BJ (cell line): ENCODE measurements around the gene EIF4G3. TPM values are rescaled to one million over a fixed set of nuclear protein-coding genes. Genes with fewer than 3 reads are reported as not detected.

ENCODE experiments used
- CTCF ChIA-PET: fragments of 350-600 bp; formaldehyde crosslinking; extraction: SDS; loops from one replicate; lab custom pipeline; 2021; ENCODE audit warnings: antibody characterized with exemption, inconsistent platforms; lab: Yijun Ruan, JAX
- POLR2A ChIA-PET: fragments of 300-600 bp; sonication (Branson Sonifier 250); formaldehyde crosslinking; extraction: SDS; loops from one replicate; lab custom pipeline; 2021; ENCODE audit warnings: antibody characterized with exemption; lab: Charles Lee
- DNase-seq: peaks from one replicate; pipeline ENCODE4 v3.0.0-alpha.2; 2011; ENCODE audit warnings: low read depth
- H3K27me3 ChIP-seq: 2 replicates; pipeline ENCODE4 v1.6.0; 2011; ENCODE audit warnings: low read length; ENCODE audit not compliant: control insufficient read depth, insufficient read depth
- H3K36me3 ChIP-seq: 2 replicates; pipeline ENCODE4 v1.5.1; 2011; ENCODE audit warnings: low read length; ENCODE audit not compliant: control insufficient read depth, insufficient read depth
- H3K4me3 ChIP-seq: 2 replicates; pipeline ENCODE4 v1.5.1; 2011; ENCODE audit warnings: low read depth, mild to moderate bottlenecking, control low read depth, low read length
- CTCF ChIP-seq: IDR thresholded peaks from 2 replicates; pipeline ENCODE4 v1.5.1; 2011; ENCODE audit warnings: low read depth, mild to moderate bottlenecking, control low read depth, inconsistent platforms, low read length, moderate library complexity; ENCODE audit not compliant: insufficient read depth
- polyA plus RNA-seq: library from polyadenylated mRNA; depleted of rRNA; stranded (reverse); fragments of >200 nt; gene quantifications from 2 replicates; pipeline ENCODE4 v1.2.3, GENCODE V29; 2011

Gene EIF4G3
- polyA plus RNA-seq, 1 experiment: 62.0 TPM

GRCh38 chr1:20972855-20973254 lies 203.8 kb downstream of the EIF4G3 start:
- H3K4me3 ChIP-seq: no peak overlapping the region
- DNase-seq: no peak
- ChIA-PET POLR2A (no interaction called here), CTCF (interaction anchor here (1.7 kb wide), 1 partner anchor 56 kb away, joined by 3 read pairs; no protein-coding TSS in a partner anchor)
- no peak for TF ChIP-seq CTCF
- H3K36me3 ChIP-seq: no peaks in the 10 kb centered on the region; the same call in 1 of the 2 replicates
- no peaks in the 10 kb centered on the region for H3K27me3 ChIP-seq

GRCh38 chr1:20964540-20965484 lies 211.9 kb downstream of the EIF4G3 start:
- DNase-seq: no peak
- ChIA-PET POLR2A (no interaction called here), CTCF (interaction anchor here (0.9 to 1.1 kb wide), 2 partner anchors 9 to 19 kb away, joined by 3 to 4 read pairs; no protein-coding TSS in a partner anchor)
- Histone ChIP-seq H3K4me3 (no peak overlapping the region), H3K27me3 (no peaks in the 10 kb centered on the region), H3K36me3 (no peaks in the 10 kb centered on the region; the same call in 1 of the 2 replicates)
- no peak for TF ChIP-seq CTCF

GRCh38 chr1:20962576-20963258 lies 214.0 kb downstream of the EIF4G3 start:
- no peak for TF ChIP-seq CTCF
- peak; percentile 20 for DNase-seq
- H3K36me3 ChIP-seq: no peaks in the 10 kb centered on the region; the same call in 1 of the 2 replicates
- H3K27me3 ChIP-seq: no peaks in the 10 kb centered on the region
- ChIA-PET POLR2A (interaction anchor here (0.6 kb wide), 2 partner anchors 164 to 166 kb away, joined by 3 to 4 read pairs; no protein-coding TSS in a partner anchor), CTCF (interaction anchor here (1.4 kb wide), 1 partner anchor 18 kb away, joined by 4 read pairs; no protein-coding TSS in a partner anchor)
- H3K4me3 ChIP-seq: no peak overlapping the region

- CTCF ChIA-PET: no interaction called here
- H3K4me3 ChIP-seq: no peak overlapping the region
- DNase-seq: no peak
- POLR2A ChIA-PET: no interaction called here
- TF ChIP-seq CTCF: no peak
- H3K27me3 ChIP-seq: no peaks in the 10 kb centered on the region
- H3K36me3 ChIP-seq: peaks cover 1% of the 10 kb centered on the region; the same call in 1 of the 2 replicates
Measured at GRCh38 chr1:20958430-20958829, 218.3 kb downstream of the EIF4G3 start.

GRCh38 chr1:20956272-20956671 lies 220.4 kb downstream of the EIF4G3 start:
- Histone ChIP-seq H3K36me3 (peaks cover 1% of the 10 kb centered on the region; the same call in 1 of the 2 replicates), H3K4me3 (no peak overlapping the region), H3K27me3 (no peaks in the 10 kb centered on the region)
- no peak for TF ChIP-seq CTCF
- ChIA-PET CTCF (no interaction called here), POLR2A (no interaction called here)
- no peak for DNase-seq
